ENCODE results near the gene OTOP2.

DNA sequence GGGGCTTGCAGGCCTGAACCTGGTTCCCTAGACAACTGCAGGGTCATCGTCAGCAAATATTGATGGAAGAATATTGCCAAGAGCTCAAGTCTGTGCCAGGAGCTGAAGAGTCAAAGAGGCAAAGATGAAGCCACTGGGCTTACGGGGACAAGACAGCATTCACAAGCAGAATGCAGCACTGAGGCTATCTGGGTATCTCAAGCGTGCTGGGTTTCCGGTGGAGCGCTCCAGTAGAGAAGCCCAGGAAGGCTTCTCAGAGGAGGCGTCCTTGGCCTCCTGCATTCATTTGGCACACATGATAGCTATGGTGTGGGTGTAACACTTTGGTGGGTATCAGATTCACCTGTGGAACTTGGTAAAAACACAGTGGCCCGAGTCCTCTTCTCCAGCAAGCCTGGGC lies 33.5 kb upstream of the OTOP2 start:
- no peak for TF ChIP-seq CTCF (IDR thresholded peaks at IDR 0.05)
- no peak for TF ChIP-seq POLR2A (IDR thresholded peaks at IDR 0.05)
